Type B pancreatic cell (in vitro differentiated cells): Measurements from ENCODE around the gene PKD1. TPM values are rescaled to one million over a fixed set of nuclear protein-coding genes. Genes with fewer than 3 reads are reported as not detected.
"Not testable (repeated sequence)": the region's sequence is repeated elsewhere in the genome, so short reads cannot be mapped to it uniquely, and the experiment has no call there.

Experiments used
- DNase-seq: peaks from one replicate; pipeline ENCODE4 v3.0.0; 2021; ENCODE audit warnings: mixed read lengths; ENCODE audit not compliant: unreplicated experiment; ENCODE audit errors: extremely low spot score
- H3K27ac Mint-ChIP-seq: 2 replicates; pipeline ENCODE4 v1.8.0; 2021; ENCODE audit warnings: mild to moderate bottlenecking, mixed read lengths
- H3K27me3 Mint-ChIP-seq: 2 replicates; pipeline ENCODE4 v1.8.0; 2021; ENCODE audit warnings: mixed read lengths
- H3K36me3 Mint-ChIP-seq: 2 replicates; pipeline ENCODE4 v1.8.0; 2021; ENCODE audit warnings: mixed read lengths
- H3K4me1 Mint-ChIP-seq: one replicate; pipeline ENCODE4 v1.8.0; 2021; ENCODE audit warnings: mixed read lengths; ENCODE audit not compliant: unreplicated experiment
- H3K4me3 Mint-ChIP-seq: 2 replicates; pipeline ENCODE4 v1.8.0; 2021; ENCODE audit warnings: mild to moderate bottlenecking, mixed read lengths
- H3K9me3 Mint-ChIP-seq: 2 replicates; pipeline ENCODE4 v1.8.0; 2021; ENCODE audit warnings: mixed read lengths
- long read RNA-seq: library from polyadenylated mRNA; unstranded; transcript quantifications from one replicate; pipeline ENCODE4 v2.0.0, GENCODE V29; 2020
- total RNA-seq: library from RNA; stranded (reverse); gene quantifications from 2 replicates; pipeline ENCODE4 v1.2.1, GENCODE V29; 2021; ENCODE audit warnings: low replicate concordance
- TF ChIP-seq, protein P1 (sequence below): fragments of 200-600 bp; sonication (generic); conservative IDR thresholded peaks from 2 replicates; pipeline ENCODE4 v1.5.0; 2021; ENCODE audit warnings: antibody characterized with exemption, mild to moderate bottlenecking

The PKD1 gene
- total RNA-seq, result 76.2 and 131 TPM in 2 replicates
- long read RNA-seq, partial matches to known transcripts, result 0 of 1 reads
- long read RNA-seq, other reads (novel, unspliced or antisense), result 1 of 1 reads

DNA sequence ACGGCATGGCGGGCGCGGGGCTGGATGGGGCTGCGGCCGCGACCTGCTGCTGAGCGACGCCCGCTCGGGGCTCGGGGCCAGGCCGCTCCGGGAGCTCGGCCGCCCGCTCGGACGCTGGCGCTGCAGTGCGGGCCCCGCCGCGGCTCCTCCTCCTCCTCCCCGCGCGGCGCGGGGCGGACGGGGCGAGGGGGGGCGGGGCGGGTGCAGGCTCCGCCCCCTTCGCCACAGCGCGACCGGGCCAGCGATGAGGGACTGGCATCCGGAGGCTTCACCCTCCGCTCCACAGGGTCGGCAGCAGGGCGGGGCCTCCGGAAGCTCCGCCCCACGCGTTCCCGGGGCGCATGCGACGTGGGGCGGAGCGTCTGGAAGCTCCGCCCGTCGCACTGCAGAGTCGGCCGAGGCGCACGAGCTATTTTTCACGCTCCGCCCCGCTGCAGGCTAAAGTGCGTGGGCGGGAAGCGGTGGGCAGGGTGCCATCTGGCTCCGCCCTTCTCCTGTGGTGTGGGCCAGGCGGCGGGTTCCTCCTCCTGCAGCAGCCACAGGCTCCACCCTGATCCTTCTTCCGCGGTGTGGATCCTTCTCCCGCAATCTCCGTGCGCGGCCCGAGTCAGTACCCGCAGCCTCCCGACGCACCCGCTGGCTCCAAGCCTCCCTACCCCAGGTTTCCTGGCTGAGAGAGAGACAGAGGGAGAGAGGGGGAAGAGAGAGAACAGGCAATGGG lies at the start of gene PKD1:
Gene PKD1 (minus strand): TSS at position 129 of the 721 bp plus-strand sequence. CDS start 209 bp downstream, outside the sequence.
- Mint-ChIP-seq H3K4me3 (peak within 1 kb of the TSS; percentile 98), H3K4me1 (peaks cover 11% of the 10 kb centered on the region), H3K27ac (peak within 1 kb of the TSS; percentile 91)
- not testable (repeated sequence) for H3K9me3 Mint-ChIP-seq, H3K36me3 Mint-ChIP-seq, H3K27me3 Mint-ChIP-seq
- DNase-seq, result peak; percentile 100

DNA sequence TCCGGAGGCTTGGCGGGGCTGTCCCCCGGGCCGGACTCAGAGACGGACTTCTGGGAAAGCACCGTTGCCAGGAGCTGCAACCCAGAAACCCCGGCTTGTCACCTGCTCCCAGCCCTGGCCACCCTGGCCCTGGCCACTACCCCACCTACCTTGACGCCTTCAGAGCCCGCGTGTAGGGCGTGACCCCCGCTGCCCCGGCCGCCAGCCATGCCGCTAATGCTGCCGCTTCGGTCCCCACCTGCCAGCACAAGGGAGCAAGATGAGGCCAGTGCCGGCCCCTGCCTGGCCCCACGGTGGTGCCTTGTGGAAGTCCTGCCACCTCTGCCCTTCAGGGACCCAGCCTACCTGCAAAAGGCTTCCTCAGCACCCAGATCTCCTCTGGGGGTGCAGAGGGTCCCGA lies 49.3 kb upstream of the PKD1 start:
- no peaks in the 10 kb centered on the region for H3K36me3 Mint-ChIP-seq
- H3K27ac Mint-ChIP-seq, result no peak overlapping the region
- H3K4me1 Mint-ChIP-seq, result peaks cover 3% of the 10 kb centered on the region

GRCh38 chr16:2184346-2184745 lies 48.6 kb upstream of the PKD1 start:
- DNase-seq, result no peak
- peaks cover 3% of the 10 kb centered on the region for H3K4me1 Mint-ChIP-seq
- H3K4me3 Mint-ChIP-seq, result no peak overlapping the region
- no peak overlapping the region for H3K27ac Mint-ChIP-seq
- TF ChIP-seq, protein P1, sequence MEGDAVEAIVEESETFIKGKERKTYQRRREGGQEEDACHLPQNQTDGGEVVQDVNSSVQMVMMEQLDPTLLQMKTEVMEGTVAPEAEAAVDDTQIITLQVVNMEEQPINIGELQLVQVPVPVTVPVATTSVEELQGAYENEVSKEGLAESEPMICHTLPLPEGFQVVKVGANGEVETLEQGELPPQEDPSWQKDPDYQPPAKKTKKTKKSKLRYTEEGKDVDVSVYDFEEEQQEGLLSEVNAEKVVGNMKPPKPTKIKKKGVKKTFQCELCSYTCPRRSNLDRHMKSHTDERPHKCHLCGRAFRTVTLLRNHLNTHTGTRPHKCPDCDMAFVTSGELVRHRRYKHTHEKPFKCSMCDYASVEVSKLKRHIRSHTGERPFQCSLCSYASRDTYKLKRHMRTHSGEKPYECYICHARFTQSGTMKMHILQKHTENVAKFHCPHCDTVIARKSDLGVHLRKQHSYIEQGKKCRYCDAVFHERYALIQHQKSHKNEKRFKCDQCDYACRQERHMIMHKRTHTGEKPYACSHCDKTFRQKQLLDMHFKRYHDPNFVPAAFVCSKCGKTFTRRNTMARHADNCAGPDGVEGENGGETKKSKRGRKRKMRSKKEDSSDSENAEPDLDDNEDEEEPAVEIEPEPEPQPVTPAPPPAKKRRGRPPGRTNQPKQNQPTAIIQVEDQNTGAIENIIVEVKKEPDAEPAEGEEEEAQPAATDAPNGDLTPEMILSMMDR, result no peak
- no peaks in the 10 kb centered on the region for H3K27me3 Mint-ChIP-seq
- no peaks in the 10 kb centered on the region for H3K9me3 Mint-ChIP-seq
- H3K36me3 Mint-ChIP-seq, result no peaks in the 10 kb centered on the region

More for the DNA sequence above, 49.3 kb upstream of the PKD1 start:
- DNase-seq, result no peak
- no peaks in the 10 kb centered on the region for H3K9me3 Mint-ChIP-seq
- TF ChIP-seq, protein P1, result no peak
- H3K27me3 Mint-ChIP-seq, result no peaks in the 10 kb centered on the region
- H3K4me3 Mint-ChIP-seq, result no peak overlapping the region

GRCh38 chr16:2183671-2184070 lies 48.0 kb upstream of the PKD1 start:
- no peaks in the 10 kb centered on the region for H3K9me3 Mint-ChIP-seq
- TF ChIP-seq, protein P1, result no peak

GRCh38 chr16:2181952-2182351 lies 46.3 kb upstream of the PKD1 start:
- no peaks in the 10 kb centered on the region for H3K9me3 Mint-ChIP-seq
- no peaks in the 10 kb centered on the region for H3K27me3 Mint-ChIP-seq
- no peak for DNase-seq
- TF ChIP-seq, protein P1, result no peak
- no peak overlapping the region for H3K27ac Mint-ChIP-seq
- H3K4me1 Mint-ChIP-seq, result peaks cover 3% of the 10 kb centered on the region
- peak overlapping the region; percentile 23 for H3K4me3 Mint-ChIP-seq
- H3K36me3 Mint-ChIP-seq, result peaks cover 4% of the 10 kb centered on the region

More at GRCh38 chr16:2183671-2184070, 48.0 kb upstream of the PKD1 start:
- H3K27ac Mint-ChIP-seq, result no peak overlapping the region
- no peak for DNase-seq
- H3K4me1 Mint-ChIP-seq, result peaks cover 3% of the 10 kb centered on the region
- no peaks in the 10 kb centered on the region for H3K36me3 Mint-ChIP-seq
- H3K4me3 Mint-ChIP-seq, result no peak overlapping the region
- no peaks in the 10 kb centered on the region for H3K27me3 Mint-ChIP-seq
